ENCODE data around the gene STK32C.

GRCh38 chr10:132237396-132237795, 70.4 kb downstream of the STK32C start:
- TF ChIP-seq CTCF (IDR thresholded peaks at IDR 0.05) (no peak), POLR2A (IDR thresholded peaks at IDR 0.05) (no peak)
